ENCODE results near the gene KIAA1586. TPM values are rescaled to one million over a fixed set of nuclear protein-coding genes. Genes with fewer than 3 reads are reported as not detected.
"Not testable (repeated sequence)": the region's sequence is repeated elsewhere in the genome, so short reads cannot be mapped to it uniquely, and the experiment has no call there.

The KIAA1586 gene
- total and polyA plus RNA-seq, 2 donors, result 5.4 to 65.2 TPM

- no peak for DNase-seq (ENCODE audit: extremely low spot score)
- Histone ChIP-seq H3K4me1 (ENCODE audit: insufficient read depth) (no peaks in the 10 kb centered on the region), H3K36me3 (ENCODE audit: insufficient read depth) (no peaks in the 10 kb centered on the region), H3K27ac (ENCODE audit: low read depth) (no peak overlapping the region), H3K4me3 (ENCODE audit: low read depth, low read length) (no peak overlapping the region)
- 80% methylated on average over 1 of the region's 1 CpG for WGBS
Observed at GRCh38 chr6:57024775-57025174, 21.7 kb upstream of the KIAA1586 start.

GRCh38 chr6:57026001-57026400 is 20.5 kb upstream of the KIAA1586 start:
- DNase-seq (ENCODE audit: extremely low spot score), result no peak
- H3K27ac ChIP-seq (ENCODE audit: low read depth), result no peak overlapping the region
- no peak overlapping the region for H3K4me3 ChIP-seq (ENCODE audit: low read depth, low read length)
- WGBS, result 96% methylated on average over 1 of the region's 1 CpG
- H3K4me1 ChIP-seq (ENCODE audit: insufficient read depth), result no peaks in the 10 kb centered on the region
- H3K36me3 ChIP-seq (ENCODE audit: insufficient read depth), result no peaks in the 10 kb centered on the region

- no peaks in the 10 kb centered on the region for H3K4me1 ChIP-seq (ENCODE audit: insufficient read depth)
- no peak overlapping the region for H3K4me3 ChIP-seq (ENCODE audit: low read depth, low read length)
- DNase-seq (ENCODE audit: extremely low spot score), result no peak
- WGBS, result 81% methylated on average over 3 of the region's 3 CpGs
- H3K27ac ChIP-seq (ENCODE audit: low read depth), result no peak overlapping the region
- H3K36me3 ChIP-seq (ENCODE audit: insufficient read depth), result no peaks in the 10 kb centered on the region
Observed at GRCh38 chr6:57027301-57027700, 19.2 kb upstream of the KIAA1586 start.

GRCh38 chr6:57029213-57029612 is 17.3 kb upstream of the KIAA1586 start:
- no peaks in the 10 kb centered on the region for H3K4me1 ChIP-seq (ENCODE audit: insufficient read depth)
- no peak overlapping the region for H3K4me3 ChIP-seq (ENCODE audit: low read depth, low read length)
- no peaks in the 10 kb centered on the region for H3K36me3 ChIP-seq (ENCODE audit: insufficient read depth)
- peak; percentile 59 for DNase-seq (ENCODE audit: extremely low spot score)
- 83% methylated on average over 9 of the region's 9 CpGs for WGBS
- H3K27ac ChIP-seq (ENCODE audit: low read depth), result no peak overlapping the region

- H3K4me3 ChIP-seq (ENCODE audit: low read depth, low read length), result no peak overlapping the region
- 79% methylated on average over 3 of the region's 3 CpGs for WGBS
- no peak overlapping the region for H3K27ac ChIP-seq (ENCODE audit: low read depth)
Observed at GRCh38 chr6:57033228-57033627, 13.3 kb upstream of the KIAA1586 start.

GRCh38 chr6:57035549-57035948 is 10.9 kb upstream of the KIAA1586 start:
- no peak overlapping the region for H3K4me3 ChIP-seq (ENCODE audit: low read depth, low read length)
- H3K27ac ChIP-seq (ENCODE audit: low read depth), result no peak overlapping the region
- H3K36me3 ChIP-seq (ENCODE audit: insufficient read depth), result no peaks in the 10 kb centered on the region
- no peaks in the 10 kb centered on the region for H3K4me1 ChIP-seq (ENCODE audit: insufficient read depth)
- 26% methylated on average over 3 of the region's 3 CpGs for WGBS
- no peak for DNase-seq (ENCODE audit: extremely low spot score)

More at GRCh38 chr6:57033228-57033627, 13.3 kb upstream of the KIAA1586 start:
- Histone ChIP-seq H3K4me1 (ENCODE audit: insufficient read depth) (no peaks in the 10 kb centered on the region), H3K36me3 (ENCODE audit: insufficient read depth) (no peaks in the 10 kb centered on the region)
- no peak for DNase-seq (ENCODE audit: extremely low spot score)

GRCh38 chr6:57038906-57039305 is 7.6 kb upstream of the KIAA1586 start:
- WGBS, result 91% methylated on average over 2 of the region's 2 CpGs
- Histone ChIP-seq H3K4me1 (ENCODE audit: insufficient read depth) (no peaks in the 10 kb centered on the region), H3K4me3 (ENCODE audit: low read depth, low read length) (no peak overlapping the region), H3K27ac (ENCODE audit: low read depth) (no peak overlapping the region), H3K36me3 (ENCODE audit: insufficient read depth) (no peaks in the 10 kb centered on the region)
- DNase-seq (ENCODE audit: extremely low spot score), result no peak

GRCh38 chr6:57040011-57040410 is 6.5 kb upstream of the KIAA1586 start:
- H3K36me3 ChIP-seq (ENCODE audit: insufficient read depth), result no peaks in the 10 kb centered on the region
- no peak overlapping the region for H3K4me3 ChIP-seq (ENCODE audit: low read depth, low read length)
- H3K27ac ChIP-seq (ENCODE audit: low read depth), result no peak overlapping the region
- DNase-seq (ENCODE audit: extremely low spot score), result no peak
- 79% methylated on average over 5 of the region's 5 CpGs for WGBS
- H3K4me1 ChIP-seq (ENCODE audit: insufficient read depth), result no peaks in the 10 kb centered on the region

- H3K27ac ChIP-seq (ENCODE audit: low read depth); H3K4me3 ChIP-seq (ENCODE audit: low read depth, low read length); H3K4me1 ChIP-seq (ENCODE audit: insufficient read depth); H3K36me3 ChIP-seq (ENCODE audit: insufficient read depth); DNase-seq (ENCODE audit: extremely low spot score): not testable (repeated sequence)
- WGBS, result 84% methylated on average over 1 of the region's 1 CpG
Observed at GRCh38 chr6:57044061-57044460, 2.4 kb upstream of the KIAA1586 start.

GRCh38 chr6:57044568-57044967 is 1.9 kb upstream of the KIAA1586 start:
- no peak for DNase-seq (ENCODE audit: extremely low spot score)
- no peaks in the 10 kb centered on the region for H3K4me1 ChIP-seq (ENCODE audit: insufficient read depth)
- H3K27ac ChIP-seq (ENCODE audit: low read depth), result no peak overlapping the region
- H3K4me3 ChIP-seq (ENCODE audit: low read depth, low read length), result no peak overlapping the region
- no peaks in the 10 kb centered on the region for H3K36me3 ChIP-seq (ENCODE audit: insufficient read depth)
- 93% methylated on average over 2 of the region's 2 CpGs for WGBS

- H3K36me3 ChIP-seq (ENCODE audit: insufficient read depth); DNase-seq (ENCODE audit: extremely low spot score); H3K4me3 ChIP-seq (ENCODE audit: low read depth, low read length); H3K27ac ChIP-seq (ENCODE audit: low read depth); H3K4me1 ChIP-seq (ENCODE audit: insufficient read depth): not testable (repeated sequence)
- WGBS, result no CpG with 5 or more reads among the region's 5 CpGs
Observed at GRCh38 chr6:57047257-57047585, 728 bp downstream of the KIAA1586 start.

GRCh38 chr6:57047859-57048258 is 1.4 kb downstream of the KIAA1586 start:
- H3K27ac ChIP-seq (ENCODE audit: low read depth); H3K36me3 ChIP-seq (ENCODE audit: insufficient read depth); H3K4me3 ChIP-seq (ENCODE audit: low read depth, low read length); H3K4me1 ChIP-seq (ENCODE audit: insufficient read depth); DNase-seq (ENCODE audit: extremely low spot score): not testable (repeated sequence)
- 57% methylated on average over 6 of the region's 6 CpGs for WGBS

- H3K4me1 ChIP-seq (ENCODE audit: insufficient read depth), result no peaks in the 10 kb centered on the region
- WGBS, result 58% methylated on average over 5 of the region's 5 CpGs
- DNase-seq (ENCODE audit: extremely low spot score), result no peak
- H3K36me3 ChIP-seq (ENCODE audit: insufficient read depth), result peaks cover 2% of the 10 kb centered on the region
- H3K4me3 ChIP-seq (ENCODE audit: low read depth, low read length), result no peak overlapping the region
- peak overlapping the region; percentile 2 for H3K27ac ChIP-seq (ENCODE audit: low read depth)
Observed at GRCh38 chr6:57048577-57048976, 2.1 kb downstream of the KIAA1586 start.

GRCh38 chr6:57063847-57064246 is 17.4 kb downstream of the KIAA1586 start:
- Histone ChIP-seq H3K27ac (ENCODE audit: low read depth) (no peak overlapping the region), H3K4me1 (ENCODE audit: insufficient read depth) (no peaks in the 10 kb centered on the region), H3K4me3 (ENCODE audit: low read depth, low read length) (no peak overlapping the region), H3K36me3 (ENCODE audit: insufficient read depth) (peaks cover 5% of the 10 kb centered on the region)
- 90% methylated on average over 3 of the region's 3 CpGs for WGBS
- DNase-seq (ENCODE audit: extremely low spot score), result no peak

- Histone ChIP-seq H3K4me1 (ENCODE audit: insufficient read depth) (no peaks in the 10 kb centered on the region), H3K4me3 (ENCODE audit: low read depth, low read length) (no peak overlapping the region), H3K27ac (ENCODE audit: low read depth) (no peak overlapping the region), H3K36me3 (ENCODE audit: insufficient read depth) (peaks cover 5% of the 10 kb centered on the region)
- no peak for DNase-seq (ENCODE audit: extremely low spot score)
- WGBS, result 82% methylated on average over 1 of the region's 1 CpG
Observed at GRCh38 chr6:57064809-57065208, 18.3 kb downstream of the KIAA1586 start.

Data from urinary bladder (tissue), 4 donors.